Neural crest cell (in vitro differentiated cells): ENCODE results near the gene ZNF335. TPM values are rescaled to one million over a fixed set of nuclear protein-coding genes. Genes with fewer than 3 reads are reported as not detected.

Experiments used
- DNase-seq: peaks from one replicate; pipeline ENCODE4 v3.0.0; 2021; ENCODE audit warnings: low read depth, mixed read lengths, low spot score
- H3K27ac Mint-ChIP-seq: one replicate; pipeline ENCODE4 v1.8.0; 2021; ENCODE audit warnings: mild to moderate bottlenecking, mixed read lengths; ENCODE audit not compliant: unreplicated experiment
- H3K27me3 Mint-ChIP-seq: 2 replicates; pipeline ENCODE4 v1.8.0; 2021; ENCODE audit warnings: low read depth, mild to moderate bottlenecking, mixed read lengths
- H3K36me3 Mint-ChIP-seq: 2 replicates; pipeline ENCODE4 v1.8.0; 2021; ENCODE audit warnings: low read depth, mild to moderate bottlenecking, mixed read lengths
- H3K4me1 Mint-ChIP-seq: 2 replicates; pipeline ENCODE4 v1.8.0; 2021; ENCODE audit warnings: mixed read lengths
- H3K4me3 Mint-ChIP-seq: one replicate; pipeline ENCODE4 v1.8.0; 2021; ENCODE audit warnings: mild to moderate bottlenecking, mixed read lengths
- H3K9me3 Mint-ChIP-seq: 2 replicates; pipeline ENCODE4 v1.8.0; 2021; ENCODE audit warnings: mixed read lengths
- CTCF ChIP-seq: fragments of 200-600 bp; sonication (generic); conservative IDR thresholded peaks from 2 replicates; pipeline ENCODE4 v1.5.0; 2021; ENCODE audit warnings: antibody characterized with exemption, mild to moderate bottlenecking
- total RNA-seq: library from RNA; stranded (reverse); gene quantifications from 2 replicates; pipeline ENCODE4 v1.2.1, GENCODE V29; 2021

Gene ZNF335
- total RNA-seq, 1 donor from 2014 or later, result 24.8 TPM

GRCh38 chr20:46006022-46006705, 34.2 kb upstream of the ZNF335 start:
- Mint-ChIP-seq H3K36me3 (no peaks in the 10 kb centered on the region), H3K4me1 (peaks cover 15% of the 10 kb centered on the region), H3K27ac (no peak overlapping the region), H3K4me3 (no peak overlapping the region), H3K27me3 (peaks cover 33% of the 10 kb centered on the region), H3K9me3 (no peaks in the 10 kb centered on the region)
- DNase-seq, result no peak
- no peak for TF ChIP-seq CTCF

GRCh38 chr20:46004889-46005473, 33.0 kb upstream of the ZNF335 start:
- no peaks in the 10 kb centered on the region for H3K36me3 Mint-ChIP-seq
- peaks cover 29% of the 10 kb centered on the region for H3K27me3 Mint-ChIP-seq
- TF ChIP-seq CTCF, result no peak
- DNase-seq, result no peak
- peaks cover 15% of the 10 kb centered on the region for H3K4me1 Mint-ChIP-seq
- no peak overlapping the region for H3K27ac Mint-ChIP-seq
- H3K9me3 Mint-ChIP-seq, result no peaks in the 10 kb centered on the region
- H3K4me3 Mint-ChIP-seq, result no peak overlapping the region

GRCh38 chr20:46004187-46004586, 32.2 kb upstream of the ZNF335 start:
- DNase-seq, result no peak
- peaks cover 33% of the 10 kb centered on the region for H3K27me3 Mint-ChIP-seq
- H3K4me1 Mint-ChIP-seq, result peaks cover 15% of the 10 kb centered on the region
- H3K4me3 Mint-ChIP-seq, result no peak overlapping the region
- no peak overlapping the region for H3K27ac Mint-ChIP-seq
- TF ChIP-seq CTCF, result no peak
- no peaks in the 10 kb centered on the region for H3K36me3 Mint-ChIP-seq
- H3K9me3 Mint-ChIP-seq, result no peaks in the 10 kb centered on the region

- no peaks in the 10 kb centered on the region for H3K9me3 Mint-ChIP-seq
- H3K27ac Mint-ChIP-seq, result no peak overlapping the region
- no peaks in the 10 kb centered on the region for H3K36me3 Mint-ChIP-seq
- peaks cover 35% of the 10 kb centered on the region for H3K27me3 Mint-ChIP-seq
- no peak for TF ChIP-seq CTCF
- H3K4me1 Mint-ChIP-seq, result peaks cover 7% of the 10 kb centered on the region
- no peak for DNase-seq
- no peak overlapping the region for H3K4me3 Mint-ChIP-seq
These were observed 30.0 kb upstream of the ZNF335 start for GRCh38 chr20:46002008-46002407.

GRCh38 chr20:46001498-46001897, 29.5 kb upstream of the ZNF335 start:
- no peak for TF ChIP-seq CTCF
- H3K36me3 Mint-ChIP-seq, result no peaks in the 10 kb centered on the region
- H3K9me3 Mint-ChIP-seq, result no peaks in the 10 kb centered on the region
- no peak for DNase-seq
- H3K4me1 Mint-ChIP-seq, result peaks cover 7% of the 10 kb centered on the region
- H3K4me3 Mint-ChIP-seq, result no peak overlapping the region
- no peak overlapping the region for H3K27ac Mint-ChIP-seq
- peaks cover 35% of the 10 kb centered on the region for H3K27me3 Mint-ChIP-seq
